PC-3 (cell line): ENCODE results near the gene STUM.

Experiments
- CTCF ChIP-seq: fragments of 300-600 bp; sonication (generic); conservative IDR thresholded peaks from 2 replicates; pipeline ENCODE4 v1.5.1; 2017; ENCODE audit warnings: antibody characterized with exemption, low read depth, mild to moderate bottlenecking, low read length
- EZH2 ChIP-seq: fragments of 300-600 bp; sonication (generic); IDR thresholded peaks from one replicate; pipeline ENCODE4 v1.6.1; 2017; ENCODE audit warnings: antibody characterized with exemption, mild to moderate bottlenecking, low read length; ENCODE audit not compliant: unreplicated experiment

GRCh38 chr1:226571893-226572292 is 23.3 kb downstream of the STUM start:
- TF ChIP-seq CTCF (no peak), EZH2 (no peak)
